ENCODE results near the gene DUSP1.

DNA sequence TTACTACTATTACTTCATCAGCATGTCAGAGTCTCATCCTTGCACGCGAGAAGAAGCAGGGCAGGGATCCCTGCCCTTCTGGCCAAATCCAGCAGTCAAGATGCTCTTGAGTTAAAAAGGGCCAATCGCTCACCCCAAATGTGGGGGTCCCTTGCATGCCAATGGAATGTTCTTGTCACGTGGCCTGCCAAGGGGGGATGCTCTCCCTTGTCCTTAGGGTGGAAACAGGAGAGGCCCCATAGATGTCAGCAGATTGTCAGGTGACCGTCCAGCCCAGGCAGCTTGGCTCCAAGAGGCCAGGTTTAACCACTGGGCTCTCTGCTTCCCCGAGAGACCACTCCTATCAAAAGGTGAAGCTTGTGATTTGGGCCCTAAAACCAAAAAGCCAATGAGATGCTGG is 25.3 kb upstream of the DUSP1 start:
- TF ChIP-seq, protein P1, sequence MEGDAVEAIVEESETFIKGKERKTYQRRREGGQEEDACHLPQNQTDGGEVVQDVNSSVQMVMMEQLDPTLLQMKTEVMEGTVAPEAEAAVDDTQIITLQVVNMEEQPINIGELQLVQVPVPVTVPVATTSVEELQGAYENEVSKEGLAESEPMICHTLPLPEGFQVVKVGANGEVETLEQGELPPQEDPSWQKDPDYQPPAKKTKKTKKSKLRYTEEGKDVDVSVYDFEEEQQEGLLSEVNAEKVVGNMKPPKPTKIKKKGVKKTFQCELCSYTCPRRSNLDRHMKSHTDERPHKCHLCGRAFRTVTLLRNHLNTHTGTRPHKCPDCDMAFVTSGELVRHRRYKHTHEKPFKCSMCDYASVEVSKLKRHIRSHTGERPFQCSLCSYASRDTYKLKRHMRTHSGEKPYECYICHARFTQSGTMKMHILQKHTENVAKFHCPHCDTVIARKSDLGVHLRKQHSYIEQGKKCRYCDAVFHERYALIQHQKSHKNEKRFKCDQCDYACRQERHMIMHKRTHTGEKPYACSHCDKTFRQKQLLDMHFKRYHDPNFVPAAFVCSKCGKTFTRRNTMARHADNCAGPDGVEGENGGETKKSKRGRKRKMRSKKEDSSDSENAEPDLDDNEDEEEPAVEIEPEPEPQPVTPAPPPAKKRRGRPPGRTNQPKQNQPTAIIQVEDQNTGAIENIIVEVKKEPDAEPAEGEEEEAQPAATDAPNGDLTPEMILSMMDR (IDR thresholded peaks at IDR 0.05), result no peak
- no peak for TF ChIP-seq POLR2A (IDR thresholded peaks at IDR 0.05)

Data from body of pancreas (tissue), 4 donors.